ENCODE data around the gene APLF. TPM values are rescaled to one million over a fixed set of nuclear protein-coding genes. Genes with fewer than 3 reads are reported as not detected.

The APLF gene
- total and polyA plus RNA-seq, 2 donors (not counting 3 experiments of a cell fraction or from before 2014, with no cell fraction given): 0.75 to 2.3 TPM

DNA sequence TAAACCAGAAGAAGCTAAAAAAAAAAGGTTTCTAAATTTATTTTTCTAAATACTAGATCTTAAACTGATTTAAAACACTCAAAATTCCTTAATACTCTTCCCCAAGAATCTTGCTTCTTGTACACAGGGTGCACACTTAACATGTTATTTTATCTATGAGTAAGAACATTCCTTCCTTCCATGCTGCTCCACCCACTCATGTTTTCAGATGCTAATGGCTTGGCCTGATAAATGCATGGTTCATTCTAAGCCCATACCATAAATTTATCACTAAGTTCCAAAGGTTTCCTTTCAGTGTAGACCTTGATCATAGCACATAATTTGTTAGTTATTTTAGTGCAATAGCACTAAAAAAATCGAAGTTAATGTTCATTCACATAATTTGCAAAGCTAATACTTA is 8.4 kb upstream of the APLF start:
- Histone ChIP-seq H3K4me2 (ENCODE audit: insufficient read depth, low read length) (no peak overlapping the region), H4K20me1 (replicated peaks; ENCODE audit: control insufficient read depth, extremely low read depth, insufficient read depth, low read length) (no peaks in the 10 kb centered on the region), H3K9me3 (replicated peaks; ENCODE audit: control insufficient read depth, insufficient read depth, low read length) (no peaks in the 10 kb centered on the region), H3K9me1 (replicated peaks; ENCODE audit: control insufficient read depth, extremely low read depth, insufficient read depth, low read length) (no peaks in the 10 kb centered on the region), H2AFZ (ENCODE audit: low read depth, low read length) (no peak overlapping the region), H3K36me3 (ENCODE audit: control insufficient read depth in 2 of 2, extremely low read depth in 1 of 2, insufficient read depth in 2 of 2, low read length in 2 of 2) (no peaks in the 10 kb centered on the region), H3K27ac (ENCODE audit: insufficient read depth, low read depth, low read length) (no peak overlapping the region), H3K9ac (replicated peaks; ENCODE audit: extremely low read depth, insufficient read depth, low read length) (no peak overlapping the region), H3K4me3 (replicated peaks in 1 of 3; ENCODE audit: insufficient read depth in 1 of 3, low read depth in 1 of 3, low read length in 3 of 3) (no peak overlapping the region), H3K27me3 (ENCODE audit: control insufficient read depth in 2 of 2, insufficient read depth in 2 of 2, low read length in 2 of 2) (no peaks in the 10 kb centered on the region), H3K4me1 (ENCODE audit: control insufficient read depth, extremely low read depth, insufficient read depth, low read length) (peaks cover 2% of the 10 kb centered on the region), H3K79me2 (ENCODE audit: control insufficient read depth, insufficient read depth, low read length) (no peaks in the 10 kb centered on the region)
- dilution Hi-C loops (cut with MboI; ENCODE audit: extremely low pct_ligation_motif_present, low sequenced_read_pairs): no loop called here
- intact Hi-C loops (cut with micrococcal nuclease): no loop called here
- TF ChIP-seq GATA2 (IDR thresholded peaks at IDR 0.05; ENCODE audit: insufficient read depth, insufficient read length, low read depth, low read length) (peak; percentile 10), JUN (IDR thresholded peaks at IDR 0.05; ENCODE audit: borderline replicate concordance, insufficient read depth, insufficient read length, low read depth) (no peak), EZH2 (IDR thresholded peaks at IDR 0.05; ENCODE audit: borderline replicate concordance, low read depth, low read length, severe bottlenecking) (no peak)
- ChIA-PET CTCF (interaction anchor here (0.6 to 1.0 kb wide), 3 partner anchors 136 to 263 kb away, joined by 3 to 5 read pairs (median 5); no protein-coding TSS in a partner anchor), POLR2A (interaction anchor here (0.8 kb wide), 1 partner anchor 9 kb away, joined by 3 read pairs; the partner anchor contains the start of genes APLF and FBXO48)
- FAIRE-seq (no peak), DNase-seq (ENCODE audit: low read depth, low spot score) (peak; percentile 13)
- BruUV-seq (replicated peaks): no TSS peak

- no TSS peak for BruUV-seq (replicated peaks)
- Histone ChIP-seq H3K27ac (ENCODE audit: insufficient read depth, low read depth, low read length) (no peak overlapping the region), H3K4me2 (ENCODE audit: insufficient read depth, low read length) (no peak overlapping the region), H3K4me1 (ENCODE audit: control insufficient read depth, extremely low read depth, insufficient read depth, low read length) (peaks cover 9% of the 10 kb centered on the region), H3K79me2 (ENCODE audit: control insufficient read depth, insufficient read depth, low read length) (no peaks in the 10 kb centered on the region), H3K27me3 (ENCODE audit: control insufficient read depth in 2 of 2, insufficient read depth in 2 of 2, low read length in 2 of 2) (no peaks in the 10 kb centered on the region), H3K36me3 (ENCODE audit: control insufficient read depth in 2 of 2, extremely low read depth in 1 of 2, insufficient read depth in 2 of 2, low read length in 2 of 2) (no peaks in the 10 kb centered on the region), H3K9me1 (replicated peaks; ENCODE audit: control insufficient read depth, extremely low read depth, insufficient read depth, low read length) (no peaks in the 10 kb centered on the region), H4K20me1 (replicated peaks; ENCODE audit: control insufficient read depth, extremely low read depth, insufficient read depth, low read length) (no peaks in the 10 kb centered on the region), H3K4me3 (replicated peaks in 1 of 3; ENCODE audit: insufficient read depth in 1 of 3, low read depth in 1 of 3, low read length in 3 of 3) (no peak overlapping the region), H3K9me3 (replicated peaks; ENCODE audit: control insufficient read depth, insufficient read depth, low read length) (no peaks in the 10 kb centered on the region), H2AFZ (ENCODE audit: low read depth, low read length) (no peak overlapping the region), H3K9ac (replicated peaks; ENCODE audit: extremely low read depth, insufficient read depth, low read length) (no peak overlapping the region)
- dilution Hi-C loops (cut with MboI; ENCODE audit: extremely low pct_ligation_motif_present, low sequenced_read_pairs) (no loop called here), intact Hi-C loops (cut with micrococcal nuclease) (loop anchor here (1.0 kb wide), 4 partner anchors 132 to 462 kb away; no protein-coding TSS in a partner anchor)
- TF ChIP-seq GATA2 (IDR thresholded peaks at IDR 0.05; ENCODE audit: insufficient read depth, insufficient read length, low read depth, low read length) (no peak), FOS (IDR thresholded peaks at IDR 0.05; ENCODE audit: borderline replicate concordance, insufficient read depth, low read length) (no peak), POLR2A (IDR thresholded peaks at IDR 0.05; ENCODE audit: low read depth, low read length) (no peak), EZH2 (IDR thresholded peaks at IDR 0.05; ENCODE audit: borderline replicate concordance, low read depth, low read length, severe bottlenecking) (no peak), MAX (IDR thresholded peaks at IDR 0.05; ENCODE audit: insufficient read depth, insufficient read length) (no peak), JUN (IDR thresholded peaks at IDR 0.05; ENCODE audit: borderline replicate concordance, insufficient read depth, insufficient read length, low read depth) (no peak), POLR2AphosphoS5 (IDR thresholded peaks at IDR 0.05; ENCODE audit: insufficient read depth, low read depth, low read length) (no peak)
- TF ChIP-seq, protein P1, sequence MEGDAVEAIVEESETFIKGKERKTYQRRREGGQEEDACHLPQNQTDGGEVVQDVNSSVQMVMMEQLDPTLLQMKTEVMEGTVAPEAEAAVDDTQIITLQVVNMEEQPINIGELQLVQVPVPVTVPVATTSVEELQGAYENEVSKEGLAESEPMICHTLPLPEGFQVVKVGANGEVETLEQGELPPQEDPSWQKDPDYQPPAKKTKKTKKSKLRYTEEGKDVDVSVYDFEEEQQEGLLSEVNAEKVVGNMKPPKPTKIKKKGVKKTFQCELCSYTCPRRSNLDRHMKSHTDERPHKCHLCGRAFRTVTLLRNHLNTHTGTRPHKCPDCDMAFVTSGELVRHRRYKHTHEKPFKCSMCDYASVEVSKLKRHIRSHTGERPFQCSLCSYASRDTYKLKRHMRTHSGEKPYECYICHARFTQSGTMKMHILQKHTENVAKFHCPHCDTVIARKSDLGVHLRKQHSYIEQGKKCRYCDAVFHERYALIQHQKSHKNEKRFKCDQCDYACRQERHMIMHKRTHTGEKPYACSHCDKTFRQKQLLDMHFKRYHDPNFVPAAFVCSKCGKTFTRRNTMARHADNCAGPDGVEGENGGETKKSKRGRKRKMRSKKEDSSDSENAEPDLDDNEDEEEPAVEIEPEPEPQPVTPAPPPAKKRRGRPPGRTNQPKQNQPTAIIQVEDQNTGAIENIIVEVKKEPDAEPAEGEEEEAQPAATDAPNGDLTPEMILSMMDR (IDR thresholded peaks at IDR 0.05; ENCODE audit: extremely low read depth in 1 of 2, insufficient read depth in 1 of 2, low read depth in 1 of 2, low read length in 2 of 2): peak; percentile 52 to 67
- FAIRE-seq (peak; percentile 71), DNase-seq (ENCODE audit: low read depth, low spot score) (peak; percentile 75)
- CTCF ChIA-PET: interaction anchor here (0.6 to 7.5 kb wide), 71 partner anchors 8 to 551 kb away, joined by 3 to 305 read pairs (median 4); no protein-coding TSS in a partner anchor
- POLR2A ChIA-PET: no interaction called here
Observed at GRCh38 chr2:68463287-68463877, 4.0 kb upstream of the APLF start.
